OCI-LY3 (cell line): ENCODE measurements around the gene ERC2.

Source experiments
- CTCF ChIP-seq: fragments of 200-600, 300-600 bp; sonication (generic); IDR thresholded peaks from 2 replicates; pipeline ENCODE4 v1.5.1; 2014; ENCODE audit warnings: antibody characterized with exemption, low read length, low read depth
- EZH2phosphoT487 ChIP-seq: fragments of 200-600 bp; shearing (Covaris generic); IDR thresholded peaks from 2 replicates; pipeline ENCODE4 v1.6.1; 2018; ENCODE audit warnings: antibody characterized with exemption, mixed run types, low read depth

GRCh38 chr3:55969634-55970033, 498.6 kb downstream of the ERC2 start:
- TF ChIP-seq CTCF (no peak), EZH2phosphoT487 (no peak)
